ENCODE data around the gene TSPAN11.
A peak's percentile ranks its signal among the peaks of the same experiment; 100 is the strongest.

TSPAN11 gene

GRCh38 chr12:30910038-30910350, 16.6 kb upstream of the TSPAN11 start:
- DNase-seq = no peak

- DNase-seq = no peak
Measured at GRCh38 chr12:30911207-30911606, 15.3 kb upstream of the TSPAN11 start.

- DNase-seq = no peak
Measured at GRCh38 chr12:30913323-30913722, 13.2 kb upstream of the TSPAN11 start.

- no peak for DNase-seq
Measured at GRCh38 chr12:30914986-30915591, 11.5 kb upstream of the TSPAN11 start.

GRCh38 chr12:30923057-30923456, 3.5 kb upstream of the TSPAN11 start:
- no peak for DNase-seq

GRCh38 chr12:30925607-30926242, 823 bp upstream of the TSPAN11 start:
- no peak for DNase-seq

GRCh38 chr12:30927222-30927611, 669 bp downstream of the TSPAN11 start:
- DNase-seq = no peak

- DNase-seq = peak in 1 of 56 donors; percentile 18
Measured at GRCh38 chr12:30928356-30929244, 2.1 kb downstream of the TSPAN11 start.

GRCh38 chr12:30930238-30930637, 3.7 kb downstream of the TSPAN11 start:
- no peak for DNase-seq

GRCh38 chr12:30930641-30931040, 4.1 kb downstream of the TSPAN11 start:
- no peak for DNase-seq

- peak in 2 of 56 donors; percentile 14 for DNase-seq
Measured at GRCh38 chr12:30932881-30933280, 6.3 kb downstream of the TSPAN11 start.

- DNase-seq = no peak
Measured at GRCh38 chr12:30934811-30935210, 8.3 kb downstream of the TSPAN11 start.

GRCh38 chr12:30936036-30936435, 9.5 kb downstream of the TSPAN11 start:
- DNase-seq = no peak

- no peak for DNase-seq
Measured at GRCh38 chr12:30939234-30939633, 12.7 kb downstream of the TSPAN11 start.

- DNase-seq = no peak
Measured at GRCh38 chr12:30942486-30942885, 15.9 kb downstream of the TSPAN11 start.

- no peak for DNase-seq
Measured at GRCh38 chr12:30942936-30943335, 16.4 kb downstream of the TSPAN11 start.

GRCh38 chr12:30945443-30946164, 19.1 kb downstream of the TSPAN11 start:
- DNase-seq = no peak

GRCh38 chr12:30952015-30952414, 25.5 kb downstream of the TSPAN11 start:
- no peak for DNase-seq

GRCh38 chr12:30953257-30953656, 26.7 kb downstream of the TSPAN11 start:
- no peak for DNase-seq

- DNase-seq = peak in 10 of 56 donors; percentile 8 to 53 (median 19)
Measured at GRCh38 chr12:30953951-30954751, 27.6 kb downstream of the TSPAN11 start.

- no peak for DNase-seq
Measured at GRCh38 chr12:30955214-30955613, 28.7 kb downstream of the TSPAN11 start.
